Urinary bladder (tissue), 4 donors: Measurements from ENCODE around the gene CIAO2A. TPM values are rescaled to one million over a fixed set of nuclear protein-coding genes. Genes with fewer than 3 reads are reported as not detected.
A peak's percentile ranks its signal among the peaks of the same experiment; 100 is the strongest.

Experiments
- DNase-seq: peaks from one replicate; pipeline ENCODE4 v3.0.0-alpha.2; 2015; ENCODE audit errors: extremely low spot score
- H3K27ac ChIP-seq: one replicate; pipeline ENCODE4 v1.5.1; 2013; ENCODE audit warnings: low read depth, mild to moderate bottlenecking, moderate library complexity
- H3K36me3 ChIP-seq: one replicate; pipeline ENCODE4 v1.6.1; 2013; ENCODE audit warnings: mild to moderate bottlenecking, moderate library complexity; ENCODE audit not compliant: insufficient read depth
- H3K4me1 ChIP-seq: one replicate; pipeline ENCODE4 v1.6.1; 2013; ENCODE audit warnings: mild to moderate bottlenecking, moderate library complexity; ENCODE audit not compliant: insufficient read depth
- H3K4me3 ChIP-seq: one replicate; pipeline ENCODE4 v1.5.1; 2013; ENCODE audit warnings: low read depth, low read length
- WGBS: extraction: QIAGEN DNeasy Blood & Tissue Kit; methylation state at CpG from one replicate; pipeline ENCODE4 v1.1.7; 2013; 5-methylcytosine and 5-hydroxymethylcytosine counted together
- polyA plus RNA-seq: library from polyadenylated mRNA; stranded (reverse); fragments of 200-250 nt; gene quantifications from one replicate; pipeline ENCODE4 v1.2.3, GENCODE V29; 2013
- total RNA-seq: library from RNA; depleted of rRNA; stranded (reverse); fragments of >200 nt; gene quantifications from one replicate; pipeline ENCODE4 v1.2.3, GENCODE V29; 2014
- donor health status: healthy with polysubstance abuse.
- donor health status: healthy.

The CIAO2A gene
- total and polyA plus RNA-seq, 2 donors, result 33.5 to 54.6 TPM

DNA sequence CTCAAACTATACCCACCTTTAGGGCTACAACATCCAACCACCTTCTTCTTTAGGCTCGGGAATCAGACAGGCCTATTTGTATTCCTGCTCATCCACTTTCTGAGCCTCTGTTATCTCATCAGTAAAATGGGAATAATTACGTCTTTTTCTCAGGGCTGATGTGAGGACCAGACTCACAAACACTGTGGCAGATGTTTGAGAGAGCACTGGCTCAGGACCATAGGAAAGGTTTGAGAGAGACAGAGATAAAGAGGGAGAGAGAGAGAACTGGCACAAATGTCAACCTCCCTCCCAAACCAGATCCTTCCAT is 42.6 kb downstream of the CIAO2A start:
- WGBS, result 92% methylated on average over 2 of the region's 2 CpGs
- no peak for DNase-seq
- Histone ChIP-seq H3K27ac (no peak overlapping the region), H3K4me1 (no peaks in the 10 kb centered on the region), H3K4me3 (no peak overlapping the region), H3K36me3 (no peaks in the 10 kb centered on the region)

GRCh38 chr15:64050281-64051092 is 43.2 kb downstream of the CIAO2A start:
- no peak for DNase-seq
- Histone ChIP-seq H3K4me3 (no peak overlapping the region), H3K4me1 (no peaks in the 10 kb centered on the region), H3K27ac (no peak overlapping the region), H3K36me3 (no peaks in the 10 kb centered on the region)
- WGBS, result 71% methylated on average over 8 of the region's 8 CpGs

DNA sequence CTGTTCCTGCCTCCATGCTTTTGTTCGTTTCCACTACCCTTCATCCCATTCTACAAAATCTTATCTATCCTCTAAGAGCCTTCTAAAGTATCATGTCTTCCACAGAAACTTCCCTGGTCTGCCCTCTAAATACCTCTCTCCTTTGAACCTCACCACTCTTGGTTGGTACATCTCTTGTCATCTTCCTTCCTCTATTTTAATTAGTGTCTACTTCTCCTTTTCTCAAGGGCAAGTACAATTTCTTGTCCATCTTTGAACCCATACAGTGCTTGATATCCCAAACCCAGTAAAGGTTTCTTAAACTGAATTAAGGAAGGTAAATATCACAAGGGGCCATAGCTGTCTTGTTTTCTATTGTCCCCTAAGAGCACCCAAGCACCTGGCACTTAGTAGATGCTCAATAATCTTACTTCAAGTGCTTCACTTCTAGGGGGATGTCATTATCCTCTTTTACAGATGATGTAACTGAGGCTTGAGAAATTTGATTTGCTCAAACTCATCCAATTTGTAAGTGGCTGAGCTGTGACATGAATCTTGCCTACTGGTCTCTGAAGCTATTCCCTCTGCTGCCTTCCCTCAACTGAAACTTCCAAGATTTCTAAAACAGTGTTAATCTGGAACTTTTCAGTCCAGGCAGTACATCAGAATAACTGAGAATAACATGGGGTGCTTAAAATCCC is 44.7 kb downstream of the CIAO2A start:
- no peaks in the 10 kb centered on the region for H3K4me1 ChIP-seq
- no peaks in the 10 kb centered on the region for H3K36me3 ChIP-seq
- no peak overlapping the region for H3K4me3 ChIP-seq
- 79% methylated on average over 1 of the region's 1 CpG for WGBS
- DNase-seq, result no peak
- H3K27ac ChIP-seq, result no peak overlapping the region

GRCh38 chr15:64046421-64047153 is 47.1 kb downstream of the CIAO2A start, which contains the start of gene DAPK2:
TSS of gene DAPK2 (minus strand) at chr15:64046485. CDS start at chr15:64040261, 6,224 bp downstream.
- Histone ChIP-seq H3K4me1 (no peaks in the 10 kb centered on the region), H3K27ac (no peak within 1 kb of the TSS), H3K36me3 (no peaks in the 10 kb centered on the region), H3K4me3 (peak within 1 kb of the TSS; percentile 64)
- 9% methylated on average over 50 of the region's 50 CpGs for WGBS
- DNase-seq, result no peak

GRCh38 chr15:64045774-64046420 is 47.7 kb downstream of the CIAO2A start:
- Histone ChIP-seq H3K4me1 (no peaks in the 10 kb centered on the region), H3K27ac (no peak overlapping the region), H3K4me3 (peak overlapping the region; percentile 64), H3K36me3 (no peaks in the 10 kb centered on the region)
- WGBS, result 10% methylated on average over 69 of the region's 76 CpGs
- DNase-seq, result no peak

DNA sequence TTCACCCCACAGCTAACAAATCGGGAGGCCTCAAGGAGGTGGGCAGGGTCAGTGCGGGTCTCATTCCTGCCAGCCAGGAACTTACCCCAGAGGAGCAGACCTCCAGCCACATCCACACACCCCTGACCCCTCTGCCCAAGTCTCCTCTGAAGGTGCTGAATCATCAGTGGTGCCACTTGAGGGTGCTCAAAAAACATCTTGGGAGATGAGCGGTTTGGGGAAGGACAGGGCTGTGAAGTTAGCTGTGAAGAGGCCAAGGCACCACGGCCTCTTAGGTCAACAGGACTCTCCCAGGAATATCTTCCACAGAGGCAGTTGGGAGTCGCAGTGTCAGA is 48.6 kb downstream of the CIAO2A start:
- no peaks in the 10 kb centered on the region for H3K36me3 ChIP-seq
- H3K4me1 ChIP-seq, result no peaks in the 10 kb centered on the region
- peak overlapping the region; percentile 64 for H3K4me3 ChIP-seq
- no peak for DNase-seq
- no peak overlapping the region for H3K27ac ChIP-seq
- 88% methylated on average over 5 of the region's 5 CpGs for WGBS

GRCh38 chr15:64044300-64045100 is 49.1 kb downstream of the CIAO2A start:
- WGBS, result 87% methylated on average over 7 of the region's 7 CpGs

DNA sequence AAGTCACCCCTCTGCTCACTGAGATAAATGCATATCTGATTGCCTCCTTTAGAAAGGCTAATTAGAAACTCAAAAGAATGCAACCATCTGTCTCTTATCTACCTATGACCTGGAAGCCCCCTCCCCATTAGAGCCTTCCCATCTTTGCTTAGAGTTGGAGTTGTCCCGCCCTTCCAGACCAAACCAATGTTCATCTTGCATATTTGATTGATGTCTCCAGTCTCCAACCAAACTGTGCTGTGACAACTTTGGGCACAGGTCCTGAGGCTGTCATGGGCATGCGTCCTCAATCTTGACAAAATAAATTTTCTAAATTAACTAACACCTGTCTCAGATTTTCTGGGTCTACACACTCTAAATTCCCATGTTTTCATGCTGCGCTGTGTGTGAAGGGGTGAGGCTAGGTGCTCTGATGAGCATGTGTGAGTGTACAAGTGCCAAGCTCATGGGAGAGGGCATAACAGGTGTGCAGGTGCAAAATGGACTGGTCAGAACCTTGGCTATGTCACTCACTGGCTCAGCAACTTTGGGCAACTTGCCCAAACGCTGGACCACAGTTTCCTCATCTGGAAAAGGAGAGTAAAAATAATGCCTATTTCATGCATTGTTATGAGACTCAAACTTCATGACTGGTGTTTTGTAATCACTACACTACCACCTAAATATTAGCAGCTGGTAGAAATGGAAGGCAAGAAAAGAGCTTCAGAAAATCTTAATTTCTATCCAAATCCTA is 54.6 kb downstream of the CIAO2A start:
- H3K4me3 ChIP-seq, result no peak overlapping the region
- H3K4me1 ChIP-seq, result no peaks in the 10 kb centered on the region
- no peak for DNase-seq
- no peaks in the 10 kb centered on the region for H3K36me3 ChIP-seq
- H3K27ac ChIP-seq, result no peak overlapping the region
- 92% methylated on average over 4 of the region's 4 CpGs for WGBS

More at GRCh38 chr15:64044300-64045100, 49.1 kb downstream of the CIAO2A start:
- no peaks in the 10 kb centered on the region for H3K4me1 ChIP-seq
- H3K27ac ChIP-seq, result no peak overlapping the region
- H3K36me3 ChIP-seq, result no peaks in the 10 kb centered on the region
- no peak for DNase-seq
- no peak overlapping the region for H3K4me3 ChIP-seq

DNA sequence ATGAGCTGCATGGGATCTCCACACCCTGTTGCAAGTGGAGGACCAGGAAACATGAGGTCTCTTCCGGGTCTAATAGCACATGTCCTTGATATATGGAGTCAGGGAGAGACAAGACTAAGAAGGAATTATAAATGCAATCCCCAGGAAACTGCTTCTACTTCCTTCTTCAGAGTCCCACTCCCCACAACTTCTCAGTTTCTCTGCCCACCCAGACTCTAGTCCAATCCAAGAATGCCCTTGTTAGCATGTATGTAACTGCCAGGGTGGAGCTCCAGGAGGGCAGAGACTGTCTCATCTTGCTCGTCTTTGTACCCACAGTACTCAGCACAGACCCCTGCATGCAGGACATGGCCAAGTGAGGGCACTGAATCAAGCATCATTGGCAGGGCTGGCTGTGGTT is 55.7 kb downstream of the CIAO2A start:
- Histone ChIP-seq H3K4me3 (no peak overlapping the region), H3K4me1 (no peaks in the 10 kb centered on the region), H3K36me3 (no peaks in the 10 kb centered on the region), H3K27ac (no peak overlapping the region)
- WGBS, result 47% methylated on average over 2 of the region's 2 CpGs
- no peak for DNase-seq

- no peak for DNase-seq
- Histone ChIP-seq H3K36me3 (no peaks in the 10 kb centered on the region), H3K4me1 (no peaks in the 10 kb centered on the region), H3K27ac (no peak overlapping the region), H3K4me3 (no peak overlapping the region)
- WGBS, result 97% methylated on average over 3 of the region's 3 CpGs
These were observed 56.5 kb downstream of the CIAO2A start for GRCh38 chr15:64037116-64037515.

DNA sequence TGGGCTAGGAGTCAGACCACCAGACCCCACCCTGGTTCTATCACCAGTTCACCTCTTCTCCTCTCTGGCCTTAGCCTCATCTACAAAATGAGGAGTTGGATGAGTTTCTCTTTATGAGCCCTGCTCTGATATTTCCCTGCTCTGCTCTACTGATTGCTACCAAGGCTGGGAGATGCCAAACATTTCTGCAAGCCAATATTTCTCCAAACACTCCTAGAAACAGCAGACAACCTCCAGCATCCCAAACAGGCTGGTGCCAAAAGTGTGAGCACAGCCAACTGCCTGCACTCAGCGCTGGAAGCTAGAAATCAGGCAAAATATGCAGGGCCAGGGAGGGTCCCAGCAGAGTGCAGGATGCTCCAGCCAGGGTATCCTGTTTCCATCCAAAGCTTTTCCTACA is 58.1 kb downstream of the CIAO2A start:
- DNase-seq, result no peak
- H3K4me3 ChIP-seq, result no peak overlapping the region
- no peaks in the 10 kb centered on the region for H3K36me3 ChIP-seq
- H3K27ac ChIP-seq, result no peak overlapping the region
- no peaks in the 10 kb centered on the region for H3K4me1 ChIP-seq
- 76% methylated on average over 1 of the region's 1 CpG for WGBS

GRCh38 chr15:64034519-64034918 is 59.1 kb downstream of the CIAO2A start:
- whole genome bisulfite sequencing, result 55% methylated on average over 4 of the region's 4 CpGs
- Histone ChIP-seq H3K27ac (no peak overlapping the region), H3K36me3 (no peaks in the 10 kb centered on the region), H3K4me1 (no peaks in the 10 kb centered on the region), H3K4me3 (no peak overlapping the region)
- no peak for DNase-seq
